IPS DF 6.9 (cell line): ENCODE measurements around the gene PLG.

Experiments used
- DNase-seq: peaks from one replicate; pipeline ENCODE4 v3.0.0-alpha.2; 2013; ENCODE audit warnings: low read depth, low spot score
- H3K27ac ChIP-seq: one replicate; pipeline ENCODE4 v1.5.1; 2013; ENCODE audit warnings: low read length, control low read depth
- H3K27me3 ChIP-seq: 2 replicates; pipeline ENCODE4 v1.6.1; 2013; ENCODE audit warnings: mild to moderate bottlenecking, low read length; ENCODE audit not compliant: control insufficient read depth, insufficient read depth
- H3K36me3 ChIP-seq: 2 replicates; pipeline ENCODE4 v1.6.1; 2013; ENCODE audit warnings: low read length; ENCODE audit not compliant: control insufficient read depth, insufficient read depth
- H3K4me1 ChIP-seq: 2 replicates; pipeline ENCODE4 v1.6.1; 2013; ENCODE audit warnings: low read length; ENCODE audit not compliant: control insufficient read depth, insufficient read depth
- H3K4me3 ChIP-seq: 2 replicates; pipeline ENCODE4 v1.5.1; 2013; ENCODE audit warnings: mild to moderate bottlenecking, low read length
- H3K9me3 ChIP-seq: 2 replicates; pipeline ENCODE4 v1.6.1; 2013; ENCODE audit warnings: low read length, inconsistent platforms; ENCODE audit not compliant: control insufficient read depth, insufficient read depth
- WGBS: extraction: QIAGEN DNeasy Blood & Tissue Kit; methylation state at CpG from one replicate; pipeline ENCODE4 v1.1.7; 2013; ENCODE audit warnings: mixed read lengths, missing lambda C conversion rate; ENCODE audit not compliant: insufficient read length, insufficient coverage; 5-methylcytosine and 5-hydroxymethylcytosine counted together

The PLG gene

GRCh38 chr6:160789263-160790027 is 87.4 kb downstream of the PLG start:
- Histone ChIP-seq H3K4me3 (no peak overlapping the region), H3K36me3 (no peaks in the 10 kb centered on the region), H3K4me1 (no peaks in the 10 kb centered on the region), H3K27ac (no peak overlapping the region), H3K9me3 (no peaks in the 10 kb centered on the region), H3K27me3 (no peaks in the 10 kb centered on the region)
- no peak for DNase-seq
- no CpG with 5 or more reads among the region's 9 CpGs for WGBS

- H3K36me3 ChIP-seq = no peaks in the 10 kb centered on the region
- no peaks in the 10 kb centered on the region for H3K27me3 ChIP-seq
- WGBS = 100% methylated on average over 1 of the region's 7 CpGs
- DNase-seq = no peak
- H3K4me1 ChIP-seq = no peaks in the 10 kb centered on the region
- H3K27ac ChIP-seq = no peak overlapping the region
- H3K4me3 ChIP-seq = no peak overlapping the region
- no peaks in the 10 kb centered on the region for H3K9me3 ChIP-seq
These were observed 88.2 kb downstream of the PLG start for GRCh38 chr6:160790028-160790792.

- Histone ChIP-seq H3K36me3 (no peaks in the 10 kb centered on the region), H3K9me3 (no peaks in the 10 kb centered on the region), H3K27ac (no peak overlapping the region), H3K27me3 (no peaks in the 10 kb centered on the region), H3K4me1 (no peaks in the 10 kb centered on the region), H3K4me3 (no peak overlapping the region)
- WGBS = no CpG with 5 or more reads among the region's 6 CpGs
- DNase-seq = no peak
These were observed 89.4 kb downstream of the PLG start for GRCh38 chr6:160791459-160791858.

- Histone ChIP-seq H3K36me3 (no peaks in the 10 kb centered on the region), H3K4me1 (no peaks in the 10 kb centered on the region), H3K9me3 (no peaks in the 10 kb centered on the region), H3K27ac (no peak overlapping the region), H3K4me3 (no peak overlapping the region), H3K27me3 (no peaks in the 10 kb centered on the region)
- no peak for DNase-seq
- no CpG with 5 or more reads among the region's 3 CpGs for WGBS
These were observed 90.0 kb downstream of the PLG start for GRCh38 chr6:160791981-160792418.

DNA sequence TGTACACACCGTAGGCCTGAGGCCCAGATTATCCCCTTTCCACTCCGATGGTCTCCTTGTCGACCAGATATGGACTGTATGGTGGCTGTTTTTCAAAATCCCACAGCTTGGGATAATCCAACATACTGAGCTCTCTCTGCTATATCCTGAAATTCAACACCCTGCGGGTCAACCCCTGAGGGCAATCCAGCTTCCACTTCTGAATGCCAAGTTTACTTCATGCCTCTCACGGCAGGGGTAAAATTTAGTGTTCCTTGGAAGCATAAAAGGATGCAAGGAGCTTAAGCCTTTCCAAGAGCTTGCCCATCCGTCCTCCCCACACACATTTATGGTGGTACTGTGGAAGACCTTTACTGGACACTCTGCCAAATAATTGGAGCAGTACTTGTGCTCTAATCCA is 90.7 kb downstream of the PLG start:
- H3K4me1 ChIP-seq = no peaks in the 10 kb centered on the region
- no peak for DNase-seq
- H3K27me3 ChIP-seq = no peaks in the 10 kb centered on the region
- no peaks in the 10 kb centered on the region for H3K36me3 ChIP-seq
- H3K9me3 ChIP-seq = no peaks in the 10 kb centered on the region
- H3K27ac ChIP-seq = no peak overlapping the region
- no CpG with 5 or more reads among the region's 6 CpGs for WGBS
- no peak overlapping the region for H3K4me3 ChIP-seq

GRCh38 chr6:160793652-160794051 is 91.6 kb downstream of the PLG start:
- DNase-seq = no peak
- H3K4me3 ChIP-seq = no peak overlapping the region
- no peaks in the 10 kb centered on the region for H3K27me3 ChIP-seq
- no peaks in the 10 kb centered on the region for H3K4me1 ChIP-seq
- no CpG with 5 or more reads among the region's 1 CpG for WGBS
- H3K9me3 ChIP-seq = no peaks in the 10 kb centered on the region
- no peaks in the 10 kb centered on the region for H3K36me3 ChIP-seq
- no peak overlapping the region for H3K27ac ChIP-seq

DNA sequence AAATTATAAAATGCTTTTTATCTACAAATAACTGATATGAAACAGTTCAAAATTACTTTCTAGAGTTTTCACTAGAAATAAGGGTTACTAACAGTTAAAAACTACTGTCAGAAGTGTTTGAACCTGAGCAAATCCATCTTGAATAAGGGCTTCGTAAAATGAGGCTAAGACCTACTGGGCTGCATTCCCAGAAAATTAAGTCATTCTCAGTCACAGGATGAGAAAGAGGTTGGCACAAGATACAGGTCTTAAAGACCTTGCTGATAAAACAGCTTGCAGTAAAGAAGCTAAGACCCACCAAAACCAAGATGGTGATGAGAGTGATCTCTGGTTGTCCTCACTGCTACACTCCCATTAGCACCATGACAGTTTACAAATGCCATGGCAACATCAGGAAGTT is 93.7 kb downstream of the PLG start:
- WGBS = no CpG with 5 or more reads among the region's 1 CpG
- Histone ChIP-seq H3K27me3 (no peaks in the 10 kb centered on the region), H3K9me3 (no peaks in the 10 kb centered on the region), H3K4me3 (no peak overlapping the region), H3K27ac (no peak overlapping the region), H3K4me1 (no peaks in the 10 kb centered on the region), H3K36me3 (no peaks in the 10 kb centered on the region)
- no peak for DNase-seq

- H3K4me3 ChIP-seq = no peak overlapping the region
- no peak for DNase-seq
- H3K27me3 ChIP-seq = no peaks in the 10 kb centered on the region
- no peak overlapping the region for H3K27ac ChIP-seq
- no peaks in the 10 kb centered on the region for H3K36me3 ChIP-seq
- H3K9me3 ChIP-seq = no peaks in the 10 kb centered on the region
- H3K4me1 ChIP-seq = no peaks in the 10 kb centered on the region
These were observed 96.6 kb downstream of the PLG start for GRCh38 chr6:160798625-160799024.

DNA sequence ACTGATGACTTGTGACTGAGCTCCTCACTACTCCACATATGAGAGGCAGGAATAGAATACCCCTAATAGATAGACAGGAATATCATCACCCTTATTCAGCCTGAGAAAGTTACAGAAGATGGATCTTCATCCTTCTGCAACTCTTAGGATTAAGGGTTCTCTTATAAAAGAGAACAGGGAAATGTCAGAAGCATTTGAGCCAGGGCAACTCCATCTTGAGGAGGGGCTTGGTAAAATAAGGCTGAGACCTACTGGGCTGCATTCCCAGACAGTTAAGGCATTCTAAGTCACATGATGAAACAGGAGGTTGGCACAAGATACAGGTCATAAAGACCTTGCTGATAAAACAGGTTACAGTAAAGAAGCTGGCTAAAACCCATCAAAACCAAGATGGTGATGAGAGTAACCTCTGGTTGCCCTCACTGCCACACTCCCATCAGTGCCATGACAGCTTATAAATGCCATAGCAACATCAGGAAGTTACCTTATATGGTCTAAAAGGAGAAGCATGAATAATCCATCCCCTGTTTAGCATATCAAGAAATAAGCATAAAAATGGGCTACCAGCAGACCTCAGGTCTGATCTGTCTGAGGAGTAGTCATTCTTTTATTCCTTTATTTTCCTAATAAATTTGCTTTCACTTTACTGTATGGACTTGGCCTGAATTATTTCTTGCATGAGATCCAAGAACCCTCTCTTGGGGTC is 97.9 kb downstream of the PLG start:
- H3K36me3 ChIP-seq = no peaks in the 10 kb centered on the region
- no peaks in the 10 kb centered on the region for H3K4me1 ChIP-seq
- DNase-seq = no peak
- no peaks in the 10 kb centered on the region for H3K27me3 ChIP-seq
- H3K27ac ChIP-seq = no peak overlapping the region
- H3K9me3 ChIP-seq = no peaks in the 10 kb centered on the region
- H3K4me3 ChIP-seq = no peak overlapping the region

DNA sequence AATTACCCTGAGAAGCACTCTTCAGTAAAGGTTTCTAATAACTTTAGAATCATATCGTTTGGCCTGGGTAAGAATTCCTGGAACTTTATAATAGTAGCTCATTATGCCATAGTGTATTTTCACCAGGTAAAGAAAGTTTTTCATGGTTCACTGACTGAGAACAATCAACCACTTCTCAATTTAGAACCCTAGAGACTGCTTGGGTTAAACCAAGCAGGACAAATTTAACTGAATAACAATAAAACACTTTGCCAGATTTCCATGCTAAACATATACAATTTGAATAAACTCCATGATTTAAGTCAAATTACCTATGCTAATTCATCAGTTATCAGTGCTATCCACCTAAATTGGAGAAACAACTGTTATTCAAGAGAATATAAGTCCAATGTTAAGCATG is 99.4 kb downstream of the PLG start:
- H3K36me3 ChIP-seq = no peaks in the 10 kb centered on the region
- H3K4me1 ChIP-seq = no peaks in the 10 kb centered on the region
- no CpG with 5 or more reads among the region's 1 CpG for WGBS
- H3K4me3 ChIP-seq = no peak overlapping the region
- H3K27ac ChIP-seq = no peak overlapping the region
- H3K9me3 ChIP-seq = no peaks in the 10 kb centered on the region
- H3K27me3 ChIP-seq = no peaks in the 10 kb centered on the region
- DNase-seq = no peak
